ENCODE data around the gene MARCHF2.
A peak's percentile ranks its signal among the peaks of the same experiment; 100 is the strongest.

Gene MARCHF2

GRCh38 chr19:8396563-8397203 is 16.4 kb upstream of the MARCHF2 start (continued):
- TF ChIP-seq MZF1 (tag by site-specific recombination; IDR thresholded peaks at IDR 0.05; ENCODE audit: borderline replicate concordance) (no peak), ZEB2 (tag by site-specific recombination; IDR thresholded peaks at IDR 0.05) (no peak), ZNF138 (tag by site-specific recombination; IDR thresholded peaks at IDR 0.05; ENCODE audit: borderline replicate concordance) (no peak), ZNF433 (tag by site-specific recombination; IDR thresholded peaks at IDR 0.05; ENCODE audit: low read depth) (no peak), ZNF324 (tag by site-specific recombination; IDR thresholded peaks at IDR 0.05) (0 out of 2 replicates have a peak, but pooled peaks have one; percentile 58), HIC1 (tag by site-specific recombination; IDR thresholded peaks at IDR 0.05) (no peak), ZNF10 (tag by site-specific recombination; IDR thresholded peaks at IDR 0.05) (no peak), ZNF830 (tag by site-specific recombination; IDR thresholded peaks at IDR 0.05; ENCODE audit: low read depth) (no peak), ZNF48 (tag by site-specific recombination; IDR thresholded peaks at IDR 0.05) (no peak), ZNF843 (tag by site-specific recombination; IDR thresholded peaks at IDR 0.05) (no peak), ZNF214 (tag by site-specific recombination; IDR thresholded peaks at IDR 0.05; ENCODE audit: borderline replicate concordance) (no peak), ZNF391 (tag by site-specific recombination; IDR thresholded peaks at IDR 0.05; ENCODE audit: borderline replicate concordance, low read depth) (no peak), HOXC10 (CRISPR knock-in tag; IDR thresholded peaks at IDR 0.05) (no peak), ZNF654 (tag by site-specific recombination; IDR thresholded peaks at IDR 0.05; ENCODE audit: low read depth) (peak; percentile 52), ZNF302 (tag by site-specific recombination; IDR thresholded peaks at IDR 0.05; ENCODE audit: low read depth) (no peak), ZBTB21 (tag by site-specific recombination; IDR thresholded peaks at IDR 0.05) (no peak), ZNF335 (tag by site-specific recombination; conservative IDR thresholded peaks at IDR 0.05) (0 out of 2 replicates have a peak, but pooled peaks have one; percentile 25), ZNF146 (tag by site-specific recombination; IDR thresholded peaks at IDR 0.05) (no peak), ZNF423 (tag by site-specific recombination; IDR thresholded peaks at IDR 0.05) (no peak), GLIS2 (tag by site-specific recombination; IDR thresholded peaks at IDR 0.05) (0 out of 2 replicates have a peak, but pooled peaks have one; percentile 18), ZNF529 (tag by site-specific recombination; IDR thresholded peaks at IDR 0.05; ENCODE audit: insufficient replicate concordance) (no peak), ZSCAN23 (tag by site-specific recombination; IDR thresholded peaks at IDR 0.05) (no peak), ZNF23 (tag by site-specific recombination; IDR thresholded peaks at IDR 0.05; ENCODE audit: borderline replicate concordance) (no peak), ZNF404 (tag by site-specific recombination; IDR thresholded peaks at IDR 0.05) (no peak), ZNF513 (tag by site-specific recombination; IDR thresholded peaks at IDR 0.05) (no peak)
- TF ChIP-seq, protein P1, sequence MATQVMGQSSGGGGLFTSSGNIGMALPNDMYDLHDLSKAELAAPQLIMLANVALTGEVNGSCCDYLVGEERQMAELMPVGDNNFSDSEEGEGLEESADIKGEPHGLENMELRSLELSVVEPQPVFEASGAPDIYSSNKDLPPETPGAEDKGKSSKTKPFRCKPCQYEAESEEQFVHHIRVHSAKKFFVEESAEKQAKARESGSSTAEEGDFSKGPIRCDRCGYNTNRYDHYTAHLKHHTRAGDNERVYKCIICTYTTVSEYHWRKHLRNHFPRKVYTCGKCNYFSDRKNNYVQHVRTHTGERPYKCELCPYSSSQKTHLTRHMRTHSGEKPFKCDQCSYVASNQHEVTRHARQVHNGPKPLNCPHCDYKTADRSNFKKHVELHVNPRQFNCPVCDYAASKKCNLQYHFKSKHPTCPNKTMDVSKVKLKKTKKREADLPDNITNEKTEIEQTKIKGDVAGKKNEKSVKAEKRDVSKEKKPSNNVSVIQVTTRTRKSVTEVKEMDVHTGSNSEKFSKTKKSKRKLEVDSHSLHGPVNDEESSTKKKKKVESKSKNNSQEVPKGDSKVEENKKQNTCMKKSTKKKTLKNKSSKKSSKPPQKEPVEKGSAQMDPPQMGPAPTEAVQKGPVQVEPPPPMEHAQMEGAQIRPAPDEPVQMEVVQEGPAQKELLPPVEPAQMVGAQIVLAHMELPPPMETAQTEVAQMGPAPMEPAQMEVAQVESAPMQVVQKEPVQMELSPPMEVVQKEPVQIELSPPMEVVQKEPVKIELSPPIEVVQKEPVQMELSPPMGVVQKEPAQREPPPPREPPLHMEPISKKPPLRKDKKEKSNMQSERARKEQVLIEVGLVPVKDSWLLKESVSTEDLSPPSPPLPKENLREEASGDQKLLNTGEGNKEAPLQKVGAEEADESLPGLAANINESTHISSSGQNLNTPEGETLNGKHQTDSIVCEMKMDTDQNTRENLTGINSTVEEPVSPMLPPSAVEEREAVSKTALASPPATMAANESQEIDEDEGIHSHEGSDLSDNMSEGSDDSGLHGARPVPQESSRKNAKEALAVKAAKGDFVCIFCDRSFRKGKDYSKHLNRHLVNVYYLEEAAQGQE (tag by site-specific recombination; IDR thresholded peaks at IDR 0.05) = 0 out of 2 replicates have a peak, but pooled peaks have one; percentile 16
- TF ChIP-seq, protein P2, sequence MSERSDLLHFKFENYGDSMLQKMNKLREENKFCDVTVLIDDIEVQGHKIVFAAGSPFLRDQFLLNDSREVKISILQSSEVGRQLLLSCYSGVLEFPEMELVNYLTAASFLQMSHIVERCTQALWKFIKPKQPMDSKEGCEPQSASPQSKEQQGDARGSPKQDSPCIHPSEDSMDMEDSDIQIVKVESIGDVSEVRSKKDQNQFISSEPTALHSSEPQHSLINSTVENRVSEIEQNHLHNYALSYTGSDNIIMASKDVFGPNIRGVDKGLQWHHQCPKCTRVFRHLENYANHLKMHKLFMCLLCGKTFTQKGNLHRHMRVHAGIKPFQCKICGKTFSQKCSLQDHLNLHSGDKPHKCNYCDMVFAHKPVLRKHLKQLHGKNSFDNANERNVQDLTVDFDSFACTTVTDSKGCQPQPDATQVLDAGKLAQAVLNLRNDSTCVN (tag by site-specific recombination; optimal IDR thresholded peaks at IDR 0.05) = no peak
- TF ChIP-seq, protein P3, sequence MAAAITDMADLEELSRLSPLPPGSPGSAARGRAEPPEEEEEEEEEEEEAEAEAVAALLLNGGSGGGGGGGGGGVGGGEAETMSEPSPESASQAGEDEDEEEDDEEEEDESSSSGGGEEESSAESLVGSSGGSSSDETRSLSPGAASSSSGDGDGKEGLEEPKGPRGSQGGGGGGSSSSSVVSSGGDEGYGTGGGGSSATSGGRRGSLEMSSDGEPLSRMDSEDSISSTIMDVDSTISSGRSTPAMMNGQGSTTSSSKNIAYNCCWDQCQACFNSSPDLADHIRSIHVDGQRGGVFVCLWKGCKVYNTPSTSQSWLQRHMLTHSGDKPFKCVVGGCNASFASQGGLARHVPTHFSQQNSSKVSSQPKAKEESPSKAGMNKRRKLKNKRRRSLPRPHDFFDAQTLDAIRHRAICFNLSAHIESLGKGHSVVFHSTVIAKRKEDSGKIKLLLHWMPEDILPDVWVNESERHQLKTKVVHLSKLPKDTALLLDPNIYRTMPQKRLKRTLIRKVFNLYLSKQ (tag by site-specific recombination; IDR thresholded peaks at IDR 0.05; ENCODE audit: borderline replicate concordance) = no peak
- TF ChIP-seq, protein P4, sequence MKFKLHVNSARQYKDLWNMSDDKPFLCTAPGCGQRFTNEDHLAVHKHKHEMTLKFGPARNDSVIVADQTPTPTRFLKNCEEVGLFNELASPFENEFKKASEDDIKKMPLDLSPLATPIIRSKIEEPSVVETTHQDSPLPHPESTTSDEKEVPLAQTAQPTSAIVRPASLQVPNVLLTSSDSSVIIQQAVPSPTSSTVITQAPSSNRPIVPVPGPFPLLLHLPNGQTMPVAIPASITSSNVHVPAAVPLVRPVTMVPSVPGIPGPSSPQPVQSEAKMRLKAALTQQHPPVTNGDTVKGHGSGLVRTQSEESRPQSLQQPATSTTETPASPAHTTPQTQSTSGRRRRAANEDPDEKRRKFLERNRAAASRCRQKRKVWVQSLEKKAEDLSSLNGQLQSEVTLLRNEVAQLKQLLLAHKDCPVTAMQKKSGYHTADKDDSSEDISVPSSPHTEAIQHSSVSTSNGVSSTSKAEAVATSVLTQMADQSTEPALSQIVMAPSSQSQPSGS (tag by site-specific recombination; IDR thresholded peaks at IDR 0.05; ENCODE audit: low read depth) = no peak
